H1 (cell line): ENCODE measurements around the gene EFEMP1.

ENCODE experiments used
- BRCA1 ChIP-seq: IDR thresholded peaks from 2 replicates; pipeline ENCODE4 v1.6.1; 2012; ENCODE audit warnings: low read depth, low read length, improper control_type of control experiment
- CTCF ChIP-seq, 3 experiments: IDR thresholded peaks; 1 replicate in 2 of 3; 2 replicates in 1 of 3; pipeline versions ENCODE4 v1.5.1 to v1.6.1; 2011; ENCODE audit warnings: low read length in 3 of 3, mild to moderate bottlenecking in 3 of 3, inconsistent platforms in 2 of 3, low read depth in 1 of 3, moderate library complexity in 1 of 3; ENCODE audit not compliant: insufficient read depth in 1 of 3; ENCODE audit errors: control extremely low read depth in 1 of 3
- EP300 ChIP-seq, 2 experiments: IDR thresholded peaks; 1 replicate in 1 of 2; 2 replicates in 1 of 2; pipeline ENCODE4 v1.6.1; 2011 to 2012; ENCODE audit warnings: low read depth in 2 of 2, low read length in 2 of 2, mild to moderate bottlenecking in 2 of 2, borderline replicate concordance in 1 of 2, inconsistent platforms in 1 of 2, moderate library complexity in 1 of 2
- POLR2A ChIP-seq, 2 experiments: IDR thresholded peaks; 1 replicate in 1 of 2; 2 replicates in 1 of 2; pipeline ENCODE4 v1.6.1; 2011; ENCODE audit warnings: low read depth in 2 of 2, low read length in 2 of 2, mild to moderate bottlenecking in 2 of 2; ENCODE audit errors: control extremely low read depth in 1 of 2
- POLR2AphosphoS5 ChIP-seq: IDR thresholded peaks from 2 replicates; pipeline ENCODE4 v1.6.1; 2011; ENCODE audit warnings: low read depth, low read length
- RBBP5 ChIP-seq: IDR thresholded peaks from 2 replicates; pipeline ENCODE4 v1.7.1; 2012; ENCODE audit warnings: low read depth, mild to moderate bottlenecking, inconsistent platforms, low read length, moderate library complexity, borderline replicate concordance
- SIN3A ChIP-seq, 2 experiments: IDR thresholded peaks in 1 of 2; conservative IDR thresholded peaks in 1 of 2; 2 replicates each; pipeline ENCODE4 v1.6.1; 2011 to 2012; ENCODE audit warnings: low read length in 2 of 2, improper control_type of control experiment in 1 of 2, low read depth in 1 of 2, mild to moderate bottlenecking in 1 of 2
- SP2 ChIP-seq: IDR thresholded peaks from 2 replicates; pipeline ENCODE4 v1.6.1; 2012; ENCODE audit warnings: mild to moderate bottlenecking, low read length, inconsistent platforms
- SP4 ChIP-seq: IDR thresholded peaks from 2 replicates; pipeline ENCODE4 v1.6.1; 2012; ENCODE audit warnings: low read length, inconsistent platforms
- YY1 ChIP-seq: IDR thresholded peaks from 2 replicates; pipeline ENCODE4 v1.6.1; 2011; ENCODE audit warnings: low read depth, mild to moderate bottlenecking, low read length
- ZNF274 ChIP-seq: IDR thresholded peaks from 2 replicates; pipeline ENCODE4 v1.7.0; 2012; ENCODE audit warnings: low read length, borderline replicate concordance; ENCODE audit errors: extremely low read depth

GRCh38 chr2:55917713-55918390 is 5.7 kb downstream of the EFEMP1 start:
- TF ChIP-seq BRCA1, result no peak
- no peak for TF ChIP-seq CTCF (IDR thresholded peaks at IDR 0.05; ENCODE audit: control extremely low read depth in 1 of 3, insufficient read depth in 1 of 3, low read depth in 1 of 3, low read length in 3 of 3)
- no peak for TF ChIP-seq POLR2AphosphoS5
- TF ChIP-seq EP300 (IDR thresholded peaks at IDR 0.05; ENCODE audit: borderline replicate concordance in 1 of 2, low read depth in 2 of 2, low read length in 2 of 2), result no peak
- no peak for TF ChIP-seq SP2
- TF ChIP-seq YY1, result no peak
- no peak for TF ChIP-seq ZNF274
- no peak for TF ChIP-seq POLR2A (IDR thresholded peaks at IDR 0.05; ENCODE audit: control extremely low read depth in 1 of 2, low read depth in 2 of 2, low read length in 2 of 2)
- no peak for TF ChIP-seq SIN3A (conservative IDR thresholded peaks at IDR 0.05 in 1 of 2, IDR thresholded peaks at IDR 0.05 in 1 of 2; ENCODE audit: low read depth in 1 of 2, low read length in 2 of 2)
- no peak for TF ChIP-seq SP4
- no peak for TF ChIP-seq RBBP5
